ENCODE results near the gene STAT3.
"Not testable (repeated sequence)": the region's sequence is repeated elsewhere in the genome, so short reads cannot be mapped to it uniquely, and the experiment has no call there.

The STAT3 gene

DNA sequence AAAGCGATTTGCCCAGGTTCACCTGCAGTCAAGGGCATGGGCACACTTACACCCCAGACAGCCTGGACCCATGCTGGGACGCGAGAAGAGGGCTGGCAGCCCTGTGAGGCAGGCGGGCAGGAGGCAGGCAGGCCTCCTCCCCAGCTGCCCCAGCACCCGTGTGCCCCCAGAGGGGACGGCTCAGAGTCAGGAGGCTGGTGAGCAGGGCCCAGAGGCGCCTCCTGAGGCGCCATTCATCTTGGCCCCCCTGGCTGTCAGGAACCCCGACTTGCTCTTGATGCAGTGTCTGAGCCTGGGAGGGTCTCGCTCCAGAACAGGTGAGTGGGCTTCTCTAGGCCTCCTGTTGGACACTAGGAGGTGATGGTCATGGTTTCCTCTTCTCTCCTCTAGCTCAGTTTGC is 88.9 kb downstream of the STAT3 start:
- DNase-seq (ENCODE audit: low read depth, low spot score), result not testable (repeated sequence)

DNA sequence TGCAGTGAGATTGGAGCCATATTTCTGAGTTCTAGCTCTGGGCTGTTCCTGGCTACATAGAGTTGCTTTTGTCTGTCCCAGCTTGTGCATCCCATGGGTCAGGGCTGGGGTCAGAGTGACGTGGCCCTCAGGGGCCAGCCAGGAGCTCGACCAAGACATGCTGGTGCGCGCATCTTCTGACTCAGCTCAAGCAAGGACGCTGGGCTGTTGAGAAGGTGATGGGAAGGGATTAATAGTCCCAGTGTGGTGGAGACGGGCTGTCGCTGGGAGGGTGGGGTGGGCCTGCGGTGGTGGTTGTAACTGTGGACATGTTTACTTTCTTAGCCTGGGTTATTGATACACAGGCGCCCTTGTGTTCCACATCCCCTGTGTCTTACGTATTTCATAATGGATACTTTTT is 90.5 kb downstream of the STAT3 start:
- DNase-seq (ENCODE audit: low read depth, low spot score), result not testable (repeated sequence)

DNA sequence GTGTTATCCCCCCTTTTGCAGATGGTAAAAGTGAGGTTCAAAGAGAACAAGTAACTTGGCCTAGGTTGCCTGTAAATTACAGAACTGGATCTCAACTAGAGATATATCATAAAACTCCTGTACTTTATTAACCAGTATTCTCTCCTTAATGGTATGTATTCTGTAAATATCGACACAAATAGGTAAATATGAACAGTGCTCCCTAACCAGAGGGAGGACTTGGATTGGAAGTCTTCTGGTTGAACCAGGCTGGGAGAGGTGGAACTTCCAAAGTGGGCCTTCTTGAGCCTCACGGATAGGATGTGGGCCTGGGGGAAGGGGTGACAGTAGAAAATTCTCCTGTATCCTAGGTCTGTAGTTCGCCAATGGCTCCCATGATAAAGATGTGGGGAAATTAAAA is 92.2 kb downstream of the STAT3 start:
- no peak for DNase-seq (ENCODE audit: low read depth, low spot score)

DNA sequence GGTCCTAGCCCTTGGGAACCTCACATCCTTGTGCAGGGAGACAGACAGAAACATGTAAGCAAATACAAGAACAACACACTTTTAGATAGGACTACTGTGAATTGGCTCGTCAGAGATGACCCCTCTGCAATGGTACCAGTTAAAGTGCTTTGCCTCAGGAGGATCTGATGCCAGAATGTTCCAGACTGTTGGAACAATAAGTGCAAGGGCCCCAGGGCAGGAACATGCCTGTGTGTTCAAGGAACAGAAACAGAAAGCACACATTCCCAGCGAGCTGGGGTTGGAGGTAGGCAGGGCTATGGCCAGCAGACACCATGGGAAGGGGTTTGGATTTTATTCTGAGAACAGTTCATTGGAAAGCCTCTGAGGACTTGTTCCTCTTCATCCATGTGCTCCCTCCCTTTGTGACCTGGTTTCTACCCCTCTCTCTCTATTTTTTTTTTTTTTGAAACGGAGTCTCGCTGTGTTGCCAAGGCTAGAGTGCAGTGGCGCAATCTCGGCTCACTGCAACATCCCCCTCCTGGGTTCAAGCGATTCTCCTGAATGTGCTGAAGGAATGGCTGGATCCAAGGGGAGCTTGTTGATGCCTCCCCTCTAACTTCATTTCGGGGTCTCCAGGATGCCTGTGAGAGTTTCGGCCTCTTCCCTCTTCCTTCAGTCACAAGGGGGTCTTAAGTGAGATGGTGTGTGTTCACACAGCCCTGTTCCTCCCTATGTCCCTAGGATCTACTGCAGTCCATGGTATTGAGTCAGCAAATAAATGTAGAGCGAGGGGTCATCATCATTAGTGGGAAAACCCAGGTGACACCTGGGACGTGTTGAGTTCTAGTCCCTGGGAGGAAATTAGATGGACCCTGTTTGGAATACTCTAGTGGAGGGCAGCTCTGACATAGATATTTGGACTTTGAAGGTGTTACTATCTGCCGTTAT is 93.5 kb downstream of the STAT3 start:
- no peak for DNase-seq (ENCODE audit: low read depth, low spot score)

DNA sequence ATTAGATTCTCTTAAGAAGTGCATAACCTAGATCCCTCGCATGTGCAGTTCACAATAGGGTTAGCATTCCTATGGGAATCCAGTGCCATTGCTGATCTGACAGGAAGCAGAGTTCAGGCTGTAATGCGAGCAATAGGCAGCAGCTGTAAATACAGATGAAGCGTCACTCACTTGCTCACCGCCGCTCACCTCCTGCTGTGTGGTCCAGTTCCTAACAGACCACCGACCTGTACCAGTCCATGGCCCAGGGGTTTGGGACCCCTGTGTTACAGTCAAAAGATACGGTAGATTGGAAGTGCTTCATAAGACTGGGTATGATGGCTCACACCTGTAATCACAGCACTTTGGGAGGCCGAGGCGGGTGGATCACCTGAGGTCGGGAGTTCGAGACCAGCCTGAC is 97.1 kb downstream of the STAT3 start:
- DNase-seq (ENCODE audit: low read depth, low spot score), result no peak

DNA sequence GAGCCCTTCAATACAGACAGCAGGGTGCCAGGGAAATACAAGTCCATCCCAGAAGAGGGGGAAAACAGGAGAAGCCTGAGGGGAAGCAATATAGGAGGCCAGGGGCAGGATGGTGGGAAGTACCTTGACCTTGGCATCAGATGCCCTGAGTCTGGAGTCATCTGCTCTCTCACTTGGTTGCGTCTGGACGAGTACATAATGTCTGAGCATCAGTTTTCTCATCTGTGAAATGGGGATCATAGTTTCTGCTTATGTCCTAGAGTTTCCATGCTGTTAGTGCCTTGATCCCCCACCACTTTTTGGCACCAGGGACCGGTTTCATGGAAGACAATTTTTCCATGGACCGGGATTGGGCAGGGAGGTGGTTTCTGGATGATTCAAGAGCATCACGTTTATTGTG is 97.7 kb downstream of the STAT3 start:
- DNase-seq (ENCODE audit: low read depth, low spot score), result no peak

DNA sequence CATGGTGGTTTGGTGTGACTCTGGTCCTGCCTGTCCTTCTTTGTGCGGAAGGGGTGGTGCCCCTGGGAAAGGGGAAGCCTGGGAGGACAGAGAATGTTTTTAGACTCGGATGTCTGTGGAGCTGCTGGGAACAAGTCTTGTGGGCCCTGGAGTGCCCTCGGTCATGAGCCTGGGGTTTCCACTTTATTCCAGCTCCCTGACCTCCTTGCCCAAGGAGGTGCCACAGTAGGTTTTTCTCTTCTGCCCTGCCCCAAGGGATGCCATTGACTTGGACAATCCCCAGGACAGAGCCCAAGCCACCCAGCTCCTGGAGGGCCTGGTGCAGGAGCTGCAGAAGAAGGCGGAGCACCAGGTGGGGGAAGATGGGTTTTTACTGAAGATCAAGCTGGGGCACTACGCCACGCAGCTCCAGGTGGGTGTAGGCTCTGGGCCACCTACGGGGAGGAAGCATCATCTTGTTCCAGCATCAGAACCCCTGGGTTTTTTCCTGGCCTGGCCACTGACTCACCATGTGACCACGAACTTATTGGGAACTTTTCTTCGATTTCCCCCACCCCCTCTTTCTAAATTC is 98.5 kb downstream of the STAT3 start:
- no peak for DNase-seq (ENCODE audit: low read depth, low spot score)

DNA sequence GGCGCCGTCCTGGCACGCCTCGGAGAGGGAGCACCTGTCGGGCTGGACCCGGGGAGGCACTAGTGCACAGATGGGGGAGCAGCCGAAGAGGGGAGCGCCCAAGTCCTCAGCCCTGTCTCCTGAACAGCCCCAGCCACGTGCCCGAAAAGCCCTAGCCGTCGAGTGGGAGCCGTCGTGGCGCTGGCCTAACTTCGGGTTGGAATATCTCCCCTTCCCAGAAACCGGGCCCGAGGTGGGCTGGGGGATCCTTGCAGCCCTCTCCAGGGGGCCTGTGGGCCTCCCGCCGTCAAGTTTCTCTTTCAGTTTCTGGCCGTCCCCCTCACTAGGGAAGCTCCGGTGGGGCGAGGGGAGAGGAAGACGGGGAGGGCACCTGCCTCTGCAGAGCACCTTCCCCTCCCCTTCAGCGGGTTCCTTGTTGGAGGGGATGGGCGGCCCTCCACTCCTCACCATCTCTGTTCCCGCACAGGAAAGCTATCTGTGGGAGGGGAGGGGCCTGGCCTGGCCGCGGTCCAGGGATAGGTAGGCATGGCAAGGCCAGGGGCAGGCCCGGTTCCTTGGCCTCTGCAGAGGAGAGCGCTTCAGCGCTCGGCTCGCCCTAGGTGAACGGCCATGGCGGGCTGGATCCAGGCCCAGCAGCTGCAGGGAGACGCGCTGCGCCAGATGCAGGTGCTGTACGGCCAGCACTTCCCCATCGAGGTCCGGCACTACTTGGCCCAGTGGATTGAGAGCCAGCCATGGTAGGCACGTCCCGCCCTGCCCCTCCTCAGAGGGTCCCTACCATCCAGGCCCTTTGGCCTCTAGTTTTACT is 99.2 kb downstream of the STAT3 start:
- no peak for DNase-seq (ENCODE audit: low read depth, low spot score)

DNA sequence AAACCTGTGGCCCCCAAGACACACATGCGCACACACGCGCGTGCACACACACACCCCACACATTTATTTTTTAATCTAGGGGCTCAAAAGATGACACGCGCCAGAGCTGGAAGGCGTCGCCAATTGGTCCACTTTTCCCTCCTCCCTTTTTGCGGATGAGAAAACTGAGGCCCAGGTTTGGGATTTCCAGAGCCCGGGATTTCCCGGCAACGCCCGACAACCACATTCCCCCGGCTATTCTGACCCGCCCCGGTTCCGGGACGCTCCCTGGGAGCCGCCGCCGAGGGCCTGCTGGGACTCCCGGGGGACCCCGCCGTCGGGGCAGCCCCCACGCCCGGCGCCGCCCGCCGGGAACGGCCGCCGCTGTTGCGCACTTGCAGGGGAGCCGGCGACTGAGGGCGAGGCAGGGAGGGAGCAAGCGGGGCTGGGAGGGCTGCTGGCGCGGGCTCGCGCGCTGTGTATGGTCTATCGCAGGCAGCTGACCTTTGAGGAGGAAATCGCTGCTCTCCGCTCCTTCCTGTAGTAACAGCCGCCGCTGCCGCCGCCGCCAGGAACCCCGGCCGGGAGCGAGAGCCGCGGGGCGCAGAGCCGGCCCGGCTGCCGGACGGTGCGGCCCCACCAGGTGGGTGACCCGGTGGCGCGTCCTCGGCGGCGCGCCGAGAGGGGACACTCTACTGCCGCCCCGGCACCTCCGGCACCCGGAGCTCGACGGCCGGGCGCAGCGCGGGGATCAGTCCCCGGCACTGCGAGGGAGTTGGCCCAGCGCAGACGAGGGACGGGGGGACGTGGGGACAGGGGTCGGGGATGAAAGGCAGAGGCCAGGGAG is 100.1 kb downstream of the STAT3 start, which contains the start of gene STAT5A:
TSS of gene STAT5A (plus strand) at position 522 of the 826 bp plus-strand sequence. CDS start 914 bp downstream, outside the sequence.
- DNase-seq (ENCODE audit: low read depth, low spot score), result no peak

DNA sequence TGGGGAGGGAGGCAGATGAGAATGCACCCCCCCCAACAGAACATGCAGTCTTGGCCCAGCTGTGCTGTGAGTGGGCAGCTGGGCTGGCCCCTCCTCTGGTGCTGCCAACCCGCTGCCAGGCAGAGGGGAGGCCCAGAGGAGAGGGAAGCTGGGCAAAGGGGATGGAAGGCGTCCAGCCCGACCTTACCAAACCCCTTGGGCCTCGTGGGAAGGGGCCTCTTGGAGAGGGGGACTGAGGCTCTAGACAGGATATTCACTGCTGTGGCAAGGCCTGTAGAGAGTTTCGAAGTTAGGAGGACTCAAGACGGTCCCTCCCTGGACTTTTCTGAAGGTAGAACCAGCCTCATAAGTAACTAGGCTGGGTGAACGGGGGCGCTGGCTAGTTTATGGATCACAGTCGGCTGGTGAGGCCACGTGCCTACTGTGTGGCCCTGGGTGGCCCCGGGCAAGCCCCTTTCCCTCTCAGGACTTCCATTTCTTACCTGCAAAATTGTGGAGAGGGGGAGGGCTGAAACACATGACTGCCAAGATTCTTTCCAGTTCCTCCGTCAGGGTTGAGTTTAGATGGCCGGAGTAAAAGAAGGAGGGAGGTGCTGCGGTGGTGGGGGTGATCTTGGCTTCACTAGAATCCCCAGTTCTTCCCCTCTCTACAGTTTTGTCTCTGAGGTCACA is 100.8 kb downstream of the STAT3 start:
- no peak for DNase-seq (ENCODE audit: low read depth, low spot score)

DNA sequence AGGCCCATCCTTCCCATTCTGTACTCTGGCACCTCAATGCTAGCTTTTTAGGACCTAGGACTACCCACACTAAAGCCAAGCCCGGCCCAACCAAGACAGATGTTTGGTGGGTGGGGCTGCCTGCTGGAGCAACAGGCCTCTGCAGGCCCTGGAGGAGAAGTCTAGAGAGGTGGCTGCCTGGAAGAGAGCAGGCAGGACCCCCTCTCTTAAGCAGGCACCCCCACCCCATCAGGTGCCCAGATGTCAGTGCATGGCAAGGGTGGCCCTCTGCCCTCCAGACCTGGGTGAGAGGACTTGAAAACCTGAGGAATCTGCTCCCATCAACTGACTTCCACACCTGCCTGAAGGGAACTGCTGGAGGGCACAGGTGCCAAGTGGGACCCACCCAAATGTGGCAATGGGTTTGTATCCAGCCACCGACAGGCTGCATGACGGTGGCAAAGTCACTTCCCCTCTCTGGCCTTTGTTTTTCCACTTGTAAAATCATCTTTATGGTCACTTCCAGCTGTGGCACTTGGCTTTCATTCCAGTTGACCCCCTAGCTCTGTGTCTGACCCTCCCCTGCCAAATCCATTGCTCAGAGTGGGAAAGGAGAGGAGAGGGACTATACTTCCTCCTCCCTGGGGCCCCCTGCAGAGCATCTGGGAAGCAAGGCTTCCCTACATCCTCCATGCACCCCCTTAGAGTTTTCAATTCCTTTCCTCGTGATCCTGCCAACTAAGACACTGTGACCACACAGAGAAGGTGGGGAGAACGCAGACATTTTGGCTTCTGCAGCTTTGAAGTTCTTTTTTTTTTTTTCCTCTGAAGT is 101.6 kb downstream of the STAT3 start:
- no peak for DNase-seq (ENCODE audit: low read depth, low spot score)

DNA sequence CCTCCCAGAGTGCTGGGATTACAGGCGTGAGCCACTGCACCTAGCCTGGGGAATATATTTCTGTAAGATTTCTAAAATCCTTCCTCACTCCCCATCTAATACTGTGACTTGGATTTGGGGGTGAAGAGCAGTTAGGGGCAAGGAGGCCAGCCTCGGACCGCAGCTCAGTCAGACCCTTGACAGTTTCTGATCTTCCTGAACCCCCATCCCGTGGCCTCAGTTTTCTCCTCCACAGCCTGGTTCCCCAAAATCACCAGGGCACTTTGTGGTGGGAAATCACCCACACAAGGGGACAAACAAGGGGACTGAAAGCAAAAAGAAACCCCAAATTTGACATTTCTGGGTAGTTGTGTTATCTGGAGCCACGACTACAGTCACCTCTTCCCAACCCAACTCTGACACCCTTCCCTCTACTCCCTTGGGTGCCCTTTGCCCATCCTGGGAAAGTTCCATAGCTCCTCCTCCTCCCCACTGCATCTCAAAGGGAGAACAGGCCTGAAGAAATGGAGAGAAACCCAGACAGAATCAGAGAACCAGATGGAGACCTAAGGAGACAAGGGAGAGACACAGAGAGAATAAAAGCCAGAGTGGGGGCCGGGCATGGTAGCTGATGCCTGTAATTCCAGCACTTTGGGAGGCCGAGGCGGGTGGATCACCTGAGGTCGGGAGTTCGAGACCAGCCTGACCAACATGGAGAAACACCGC is 102.7 kb downstream of the STAT3 start:
- no peak for DNase-seq (ENCODE audit: low read depth, low spot score)

DNA sequence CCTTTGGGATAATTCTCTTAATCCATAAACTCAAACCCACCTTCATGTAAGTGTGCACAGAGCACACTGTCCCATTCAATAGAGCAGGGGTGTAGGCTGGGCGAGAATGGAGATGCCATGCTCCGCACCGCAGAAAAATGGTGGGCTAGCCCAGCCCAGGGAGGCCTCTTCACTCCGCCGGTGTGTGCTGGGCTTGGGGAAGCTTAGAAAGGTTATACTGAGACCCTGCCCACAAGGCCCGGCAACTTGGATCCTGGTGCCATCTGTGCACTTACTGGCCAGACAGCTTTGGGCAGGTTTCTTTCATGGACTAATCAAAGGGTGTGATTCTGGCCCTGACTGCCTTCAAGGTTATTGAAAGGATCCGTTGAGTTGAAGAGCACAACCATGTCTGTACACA is 103.7 kb downstream of the STAT3 start:
- no peak for DNase-seq (ENCODE audit: low read depth, low spot score)

DNA sequence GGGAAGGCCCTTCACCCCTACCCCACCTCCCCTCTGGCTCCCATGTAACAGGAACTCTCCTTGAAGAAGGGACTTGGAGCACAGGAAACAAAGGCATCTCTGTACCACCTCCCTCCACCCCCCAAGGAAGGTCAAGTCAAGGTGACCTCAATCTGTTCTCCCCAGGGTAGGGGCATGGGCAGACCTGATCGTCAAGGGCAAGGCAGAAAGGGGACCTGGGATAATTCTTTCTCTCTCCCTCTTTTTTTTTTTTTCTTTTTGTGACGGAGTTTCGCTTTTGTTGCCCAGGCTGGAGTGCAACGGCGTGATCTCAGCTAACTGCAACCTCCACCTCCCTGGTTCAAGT is 104.2 kb downstream of the STAT3 start:
- DNase-seq (ENCODE audit: low read depth, low spot score), result no peak

DNA sequence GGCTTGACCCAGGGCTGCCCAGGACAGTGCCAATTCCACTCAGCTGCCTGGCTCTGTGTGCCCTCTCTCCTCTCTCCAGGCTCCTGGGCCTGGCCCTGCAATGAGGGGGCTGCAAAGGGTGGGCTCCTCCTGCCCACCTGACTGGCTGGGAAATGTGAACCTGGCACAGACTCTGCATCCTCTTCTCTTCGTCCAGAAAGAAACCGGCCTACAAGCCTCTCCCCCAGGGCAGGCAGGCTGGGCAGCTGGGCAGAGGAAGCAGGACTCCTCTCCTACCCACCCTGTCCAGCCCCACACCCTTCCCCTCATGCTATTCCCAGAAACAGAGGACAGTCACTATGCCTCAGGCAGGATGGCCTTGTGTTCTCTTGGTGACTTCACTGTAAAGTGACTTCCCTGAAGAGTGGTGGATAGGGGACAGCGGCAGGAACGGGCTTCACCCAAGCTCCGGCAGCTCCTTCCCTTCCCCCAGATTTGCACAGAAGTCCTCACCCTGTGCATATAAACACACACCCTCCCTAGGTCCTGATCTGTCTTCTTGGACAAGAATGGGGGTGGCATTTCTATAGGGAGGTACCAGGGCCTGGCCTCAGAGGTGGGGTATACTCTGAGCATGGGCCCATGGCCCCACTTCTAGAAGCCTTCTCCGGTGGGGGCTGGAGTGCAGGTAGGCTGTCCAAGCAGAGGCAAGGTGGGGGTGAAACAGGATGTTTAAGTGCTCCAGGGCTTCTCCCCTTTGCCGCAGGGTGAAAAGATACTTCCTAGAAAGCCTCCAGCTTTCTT is 104.8 kb downstream of the STAT3 start:
- DNase-seq (ENCODE audit: low read depth, low spot score), result no peak

DNA sequence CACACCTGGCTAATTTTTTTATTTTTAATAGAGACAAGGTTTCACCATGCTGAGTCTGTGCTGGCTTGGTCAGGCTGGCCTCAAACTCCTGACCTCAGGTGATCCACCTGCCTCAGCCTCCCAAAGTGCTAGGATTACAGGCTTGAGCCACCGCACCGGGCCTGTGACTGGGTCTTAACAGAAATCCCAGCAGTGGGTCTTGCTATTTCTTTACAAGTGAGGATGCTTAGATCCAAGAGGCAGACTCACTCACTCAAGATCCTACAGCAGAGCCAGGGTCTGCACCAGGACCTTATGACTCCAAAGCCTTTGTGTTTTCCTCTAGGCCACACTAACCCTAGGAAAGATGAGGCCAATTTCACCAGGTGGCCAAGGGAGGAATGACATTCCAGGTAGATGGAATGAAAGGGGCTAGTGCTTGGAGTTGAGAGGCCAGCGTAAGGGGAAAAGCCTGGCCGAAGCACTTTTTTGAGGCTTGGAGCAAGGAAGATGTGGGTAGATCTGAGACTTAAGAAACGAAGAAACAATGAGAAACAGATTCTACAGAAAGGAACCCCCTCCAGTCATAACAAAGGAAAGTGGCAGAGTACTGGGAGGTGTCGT is 105.7 kb downstream of the STAT3 start:
- DNase-seq (ENCODE audit: low read depth, low spot score), result no peak

DNA sequence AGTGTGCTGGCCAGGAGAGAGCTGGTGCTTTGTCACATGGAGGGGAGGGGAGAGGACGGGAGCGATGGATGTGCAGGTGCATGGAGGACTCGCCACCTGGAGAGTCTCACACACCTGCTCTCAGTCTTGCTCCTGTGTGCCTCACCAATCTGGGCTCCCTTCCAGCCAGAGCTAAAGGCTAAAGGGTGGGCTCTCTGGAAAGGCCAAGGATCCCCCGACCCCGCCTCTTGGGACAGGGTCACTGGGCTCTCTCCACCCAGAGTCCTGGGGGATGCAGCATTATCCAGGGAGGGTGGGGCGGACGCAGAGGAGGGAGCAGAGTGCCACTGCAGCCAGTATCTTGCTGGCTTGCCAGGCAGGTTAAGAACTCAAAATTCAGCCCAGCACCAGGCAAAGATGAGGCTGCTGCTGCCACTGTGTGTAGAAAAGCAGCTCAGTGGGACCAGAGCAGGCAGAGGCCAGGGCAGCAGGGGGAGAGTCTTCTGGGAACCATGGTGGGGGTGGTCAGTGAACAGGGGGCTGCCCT is 106.6 kb downstream of the STAT3 start:
- no peak for DNase-seq (ENCODE audit: low read depth, low spot score)

All from smooth muscle cell of the brain vasculature (primary cell).